GM23248 (cell line): Measurements from ENCODE around the gene ASB12.

Experiments
- EZH2 ChIP-seq: fragments of 200-600 bp; sonication (generic); IDR thresholded peaks from 2 replicates; pipeline ENCODE4 v1.6.1; 2018; ENCODE audit warnings: antibody characterized with exemption, mild to moderate bottlenecking; ENCODE audit not compliant: insufficient read depth, poor library complexity, severe bottlenecking
- EZH2phosphoT487 ChIP-seq: fragments of 200-600 bp; sonication (generic); IDR thresholded peaks from 2 replicates; pipeline ENCODE4 v1.6.1; 2018; ENCODE audit warnings: antibody characterized with exemption, moderate library complexity, mild to moderate bottlenecking, low read depth; ENCODE audit not compliant: insufficient read depth

DNA sequence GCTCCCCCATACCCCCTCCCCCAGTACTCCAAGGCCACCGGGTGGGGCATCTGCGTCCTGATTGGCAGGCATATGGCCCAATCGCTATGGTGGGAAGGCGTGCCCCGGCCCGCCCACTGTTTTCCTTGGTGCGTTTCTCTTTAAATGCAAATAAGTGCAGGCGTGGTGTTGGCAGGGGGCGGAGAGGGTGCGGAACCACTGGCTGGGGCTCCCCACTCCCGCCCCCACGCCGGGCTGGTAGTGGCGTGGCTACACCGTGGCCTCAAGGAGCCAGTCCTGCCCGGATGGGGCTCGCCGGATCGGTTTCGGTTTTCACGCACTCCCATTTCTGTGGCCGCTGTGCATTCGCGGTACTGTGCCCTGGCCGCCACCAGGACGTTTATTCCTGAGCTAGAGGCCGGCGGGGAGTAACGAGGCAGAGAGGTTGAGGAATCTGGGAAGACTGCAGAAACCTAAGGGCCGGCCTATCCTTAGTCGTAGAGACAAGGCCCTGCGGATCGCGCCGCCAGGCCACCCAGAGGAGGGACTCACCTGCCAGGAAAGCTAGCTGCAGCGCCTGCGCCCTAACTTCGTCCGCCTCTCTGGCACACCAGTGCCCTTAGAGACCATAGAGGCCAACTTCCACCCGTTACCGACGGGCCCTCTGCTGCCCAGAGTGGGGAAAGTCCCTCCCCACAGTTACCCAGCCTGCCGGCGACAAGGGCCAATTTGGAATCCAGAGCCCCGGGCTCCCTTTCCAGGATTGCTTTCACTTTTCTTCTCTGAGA lies 24.5 kb downstream of the ASB12 start:
- TF ChIP-seq EZH2, result no peak
- TF ChIP-seq EZH2phosphoT487, result no peak
